Tibial artery (tissue), 4 donors: Measurements from ENCODE around the gene CLIC6.
A peak's percentile ranks its signal among the peaks of the same experiment; 100 is the strongest.

ENCODE experiments used
- DNase-seq, 2 donors: peaks; one replicate each; pipeline ENCODE4 v3.0.0-alpha.2; 2019
- H3K27ac ChIP-seq, 2 donors: fragments of 200-600 bp; sonication (generic) in 1 of 2; 1 replicate in 1 of 2; 2 replicates in 1 of 2; pipeline ENCODE4 v1.5.1; 2018 to 2019; ENCODE audit warnings: mild to moderate bottlenecking in 1 of 2
- H3K27me3 ChIP-seq, 2 donors: fragments of 200-600 bp; sonication (generic) in 1 of 2; one replicate each; pipeline versions ENCODE4 v1.5.1 to v1.6.0; 2016 to 2019
- H3K36me3 ChIP-seq, 3 donors: fragments of 200-600 bp; sonication (generic) in 2 of 3; one replicate each; pipeline ENCODE4 v1.5.1; 2016 to 2019; ENCODE audit warnings: mild to moderate bottlenecking in 2 of 3
- H3K4me1 ChIP-seq, 4 donors: fragments of 200-600 bp; sonication (generic) in 2 of 4; 1 replicate in 3 of 4; 2 replicates in 1 of 4; pipeline ENCODE4 v1.5.1; 2016 to 2019
- H3K4me3 ChIP-seq, 2 donors: fragments of 200-600 bp; sonication (generic) in 1 of 2; 1 replicate in 1 of 2; 2 replicates in 1 of 2; pipeline ENCODE4 v1.5.1; 2018 to 2019; ENCODE audit warnings: mild to moderate bottlenecking in 2 of 2
- H3K9me3 ChIP-seq, 3 donors: fragments of 200-600 bp; sonication (generic) in 1 of 3; one replicate each; pipeline ENCODE4 v1.5.1; 2016 to 2019
- CTCF ChIP-seq, 2 experiments: fragments of 200-600 bp in 1 of 2; fragments of 450-650 bp in 1 of 2; IDR thresholded peaks; one replicate each; pipeline ENCODE4 v1.5.1; 2017 to 2019; ENCODE audit warnings: antibody characterized with exemption in 2 of 2, mild to moderate bottlenecking in 1 of 2, moderate library complexity in 1 of 2
- intact Hi-C: fragments of 100-400 bp; cut with DNase I; formaldehyde crosslinking; loops from one replicate; pipeline ENCODE4 v1.15.0; 2023; ENCODE audit warnings: low total_unique reads

Gene CLIC6

GRCh38 chr21:34744801-34745200 lies 76.0 kb downstream of the CLIC6 start:
- DNase-seq = no peak
- no peak overlapping the region for H3K4me3 ChIP-seq
- no peak for TF ChIP-seq CTCF (IDR thresholded peaks at IDR 0.05)
- no peaks in the 10 kb centered on the region for H3K36me3 ChIP-seq
- H3K9me3 ChIP-seq = no peaks in the 10 kb centered on the region
- H3K4me1 ChIP-seq = peaks cover 0 to 14% (median 0%) of the 10 kb centered on the region in 4 donors
- intact Hi-C loops = loop anchor here (5.0 kb wide), 2 partner anchors 1092 to 1278 kb away; no protein-coding TSS in a partner anchor
- H3K27me3 ChIP-seq = peaks cover 0 to 5% of the 10 kb centered on the region in 2 donors
- no peak overlapping the region for H3K27ac ChIP-seq

- H3K27me3 ChIP-seq = peaks cover 0 to 5% of the 10 kb centered on the region in 2 donors
- H3K9me3 ChIP-seq = no peaks in the 10 kb centered on the region
- no peak overlapping the region for H3K4me3 ChIP-seq
- H3K36me3 ChIP-seq = no peaks in the 10 kb centered on the region
- peak; percentile 82 to 90 for TF ChIP-seq CTCF (IDR thresholded peaks at IDR 0.05)
- intact Hi-C loops = loop anchor here (5.0 kb wide), 2 partner anchors 1092 to 1277 kb away; no protein-coding TSS in a partner anchor
- peaks cover 0 to 14% (median 0%) of the 10 kb centered on the region in 4 donors for H3K4me1 ChIP-seq
- peak; percentile 64 to 75 for DNase-seq
- H3K27ac ChIP-seq = no peak overlapping the region
Measured at GRCh38 chr21:34745557-34746255, 76.9 kb downstream of the CLIC6 start.

GRCh38 chr21:34748862-34749261 lies 80.1 kb downstream of the CLIC6 start:
- DNase-seq = no peak
- no peak for TF ChIP-seq CTCF (IDR thresholded peaks at IDR 0.05)
- Histone ChIP-seq H3K27ac (no peak overlapping the region), H3K9me3 (no peaks in the 10 kb centered on the region), H3K36me3 (no peaks in the 10 kb centered on the region), H3K4me3 (no peak overlapping the region), H3K4me1 (peaks cover 0 to 10% (median 0%) of the 10 kb centered on the region in 4 donors), H3K27me3 (no peaks in the 10 kb centered on the region)
- intact Hi-C loops = loop anchor here (5.0 kb wide), 2 partner anchors 1088 to 1273 kb away; no protein-coding TSS in a partner anchor

- Histone ChIP-seq H3K4me1 (no peaks in the 10 kb centered on the region), H3K27ac (no peak overlapping the region), H3K36me3 (no peaks in the 10 kb centered on the region), H3K9me3 (no peaks in the 10 kb centered on the region), H3K4me3 (no peak overlapping the region), H3K27me3 (no peaks in the 10 kb centered on the region)
- intact Hi-C loops = loop anchor here (10.0 kb wide), 1 partner anchor 1180 kb away; no protein-coding TSS in a partner anchor
- no peak for DNase-seq
- no peak for TF ChIP-seq CTCF (IDR thresholded peaks at IDR 0.05)
Measured at GRCh38 chr21:34754690-34755647, 86.2 kb downstream of the CLIC6 start.

GRCh38 chr21:34761758-34762330 lies 93.0 kb downstream of the CLIC6 start:
- DNase-seq = no peak
- Histone ChIP-seq H3K27ac (no peak overlapping the region), H3K4me3 (no peak overlapping the region), H3K36me3 (no peaks in the 10 kb centered on the region), H3K4me1 (no peaks in the 10 kb centered on the region), H3K9me3 (no peaks in the 10 kb centered on the region), H3K27me3 (no peaks in the 10 kb centered on the region)
- no peak for TF ChIP-seq CTCF (IDR thresholded peaks at IDR 0.05)
- intact Hi-C loops = no loop called here
